ENCODE measurements around the gene KLF1. TPM values are rescaled to one million over a fixed set of nuclear protein-coding genes. Genes with fewer than 3 reads are reported as not detected.

Gene KLF1
- total RNA-seq, 1 donor from 2014 or later: 1.7 TPM

DNA sequence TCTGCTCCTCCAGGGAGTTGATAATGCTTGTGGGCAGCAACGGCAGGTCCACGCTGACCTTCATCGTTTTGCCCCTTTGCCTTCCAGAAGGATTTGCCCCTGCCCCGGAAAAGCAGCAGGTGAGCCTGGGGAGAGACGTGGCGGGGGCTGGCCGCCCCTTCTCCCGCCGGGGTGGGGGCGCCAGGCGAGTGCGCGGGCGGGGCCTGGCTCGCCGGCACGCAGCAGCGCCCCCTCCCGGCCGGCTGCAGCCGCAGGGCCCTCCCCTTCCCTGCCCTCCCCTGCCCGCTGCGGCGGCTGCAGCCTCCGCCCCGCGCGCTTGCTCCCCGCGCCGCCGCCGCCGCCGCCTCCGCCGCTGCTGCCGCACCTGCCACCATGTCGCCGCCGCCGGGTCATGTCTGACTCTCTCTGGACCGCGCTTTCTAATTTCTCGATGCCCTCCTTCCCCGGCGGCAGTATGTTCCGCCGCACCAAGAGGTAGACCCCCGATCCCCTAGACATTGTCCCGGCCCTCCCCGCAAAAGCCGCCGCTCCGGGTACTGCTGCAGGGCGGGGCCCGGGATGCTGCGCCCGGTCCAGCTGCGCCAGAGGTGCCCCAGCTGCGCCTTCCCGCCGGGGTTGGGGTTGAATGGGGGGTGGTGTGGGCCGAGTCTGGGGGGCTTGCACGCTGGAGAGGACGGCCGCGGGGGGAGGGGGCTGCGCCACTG is 48.7 kb downstream of the KLF1 start, which contains the start of gene MAST1:
Gene MAST1 (plus strand): TSS at position 334 of the 704 bp plus-strand sequence. CDS start 58 bp downstream, at position 392.
- no peak for DNase-seq

DNA sequence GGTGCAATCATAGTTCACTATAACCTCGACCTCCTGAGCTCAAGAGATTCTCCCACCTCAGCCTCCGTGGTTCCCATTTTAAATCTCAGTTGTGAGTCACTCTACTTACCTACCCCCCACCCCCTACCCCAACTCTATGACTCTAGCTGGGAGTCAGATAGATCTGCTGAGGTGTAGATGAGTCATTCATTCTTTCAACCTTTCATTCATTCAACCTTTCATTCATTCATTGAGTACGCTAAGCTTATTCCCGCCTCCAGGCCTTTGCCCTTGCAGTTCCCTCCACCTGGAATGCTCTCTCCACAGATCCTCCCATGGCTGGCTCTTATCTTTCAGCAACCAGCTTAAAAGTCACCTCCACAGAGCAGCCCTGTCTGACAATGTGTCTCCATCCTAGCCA is 49.8 kb downstream of the KLF1 start:
- no peak for DNase-seq

DNA sequence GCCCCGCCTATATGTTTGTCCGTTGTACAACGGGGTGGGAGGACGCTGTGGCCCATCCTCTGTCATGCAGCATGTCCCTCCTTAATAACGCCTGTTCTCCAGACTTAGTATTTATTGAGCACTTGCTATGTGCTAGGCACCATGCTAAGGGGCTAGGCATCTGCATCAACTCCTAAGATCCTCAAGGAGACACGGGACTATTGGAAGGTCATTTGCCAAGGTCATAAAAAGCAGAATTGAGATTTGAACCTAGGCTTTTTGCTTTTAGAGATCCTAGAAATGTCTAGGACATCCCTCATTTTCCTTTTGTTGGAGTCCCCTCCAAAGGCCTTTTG is 50.5 kb downstream of the KLF1 start:
- DNase-seq: no peak

DNA sequence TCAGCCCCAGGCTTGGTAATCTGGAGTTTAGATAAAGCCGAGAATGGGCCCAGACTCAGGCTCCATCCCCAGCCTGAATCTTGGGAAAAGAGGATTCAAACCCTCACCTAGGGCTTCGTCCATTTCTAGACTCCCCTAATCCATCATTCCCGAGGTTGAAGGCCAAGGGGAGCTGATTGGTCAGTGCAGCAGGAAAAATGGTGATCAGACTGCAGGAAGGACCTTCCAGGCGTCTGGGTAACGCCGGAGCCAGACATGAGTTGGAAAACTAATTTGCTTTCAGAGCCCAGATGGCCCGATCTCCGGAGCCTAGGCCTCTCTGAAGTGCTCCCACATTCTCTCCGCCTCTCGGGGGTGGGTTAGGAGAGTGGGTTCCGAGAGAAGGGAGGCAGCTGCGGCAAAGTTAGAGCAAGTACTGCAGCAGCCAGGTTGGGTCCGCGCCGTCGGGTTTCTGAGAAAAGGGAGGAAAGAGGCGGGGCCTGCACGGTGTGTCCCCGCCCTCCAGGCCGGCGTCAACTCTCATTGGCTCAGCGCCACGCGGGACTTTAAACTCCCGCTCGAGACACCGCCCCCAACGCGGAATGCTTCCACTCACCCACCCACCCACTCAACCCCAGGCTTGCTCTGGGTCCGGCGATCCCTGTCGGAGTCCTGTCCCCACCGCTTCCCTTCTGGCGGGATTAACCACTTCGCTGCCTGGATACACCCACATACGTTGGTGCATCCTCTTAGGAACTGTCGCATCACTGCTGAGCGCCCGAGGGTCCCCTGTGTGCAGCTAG is 51.8 kb downstream of the KLF1 start:
- DNase-seq: no peak

DNA sequence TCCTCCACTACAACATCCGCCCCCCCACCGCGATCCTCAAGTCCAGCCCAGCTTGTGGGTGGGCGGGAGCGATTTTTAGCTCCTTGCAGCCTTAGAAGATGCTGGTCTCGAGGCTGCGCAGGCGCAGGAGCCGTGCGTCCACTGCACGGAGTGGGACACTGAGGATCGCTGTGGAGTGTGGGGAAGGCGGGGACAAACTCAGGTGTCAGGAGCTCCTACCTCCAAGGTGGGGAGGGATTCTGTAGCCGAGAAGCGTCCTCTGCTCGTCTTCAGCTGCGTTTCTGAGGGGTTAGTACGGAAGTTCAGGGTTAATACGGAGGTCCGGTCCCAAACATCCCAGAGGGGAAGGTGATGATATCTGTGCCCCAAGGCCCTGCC is 52.4 kb downstream of the KLF1 start, which contains the start of gene RTBDN:
Gene RTBDN (minus strand): TSS at position 14 of the 378 bp plus-strand sequence. CDS start 4,600 bp downstream, outside the sequence.
- DNase-seq: no peak

Small RNA genes lying within 50 kb of the gene (small RNA-seq; reads per million reads assigned to genes)
- gene MIR5695 (ENCODE audit: low replicate concordance): 0.47 reads per million, percentile 58 among the genes with 10 or more reads in this experiment
- not detected for gene MIR6794 (ENCODE audit: low replicate concordance)

Other genes with a start within 250 kb of the KLF1 start
- 29.9 TPM for gene MAN2B1, start 220.5 kb downstream of the KLF1 start, total RNA-seq
- gene WDR83, start 220.4 kb downstream of the KLF1 start, total RNA-seq: 4.6 TPM
- gene DHPS, start 205.3 kb downstream of the KLF1 start, total RNA-seq: 42.4 TPM
- gene GNG14, start 199.2 kb downstream of the KLF1 start, total RNA-seq: not detected
- gene FBXW9, start 190.6 kb downstream of the KLF1 start, total RNA-seq: 3.5 TPM
- gene TNPO2, start 163.3 kb downstream of the KLF1 start, total RNA-seq: 31.6 TPM
- gene TRIR, start 152.5 kb downstream of the KLF1 start, total RNA-seq: 98.1 TPM
- 36.6 TPM for gene GET3, start 149.7 kb downstream of the KLF1 start, total RNA-seq
- 0.99 TPM for gene BEST2, start 135.4 kb downstream of the KLF1 start, total RNA-seq
- 31.8 TPM for gene HOOK2, start 111.6 kb downstream of the KLF1 start, total RNA-seq
- 151 TPM for gene JUNB, start 95.7 kb downstream of the KLF1 start, total RNA-seq
- 164 TPM for gene PRDX2, start 85.4 kb downstream of the KLF1 start, total RNA-seq
- 0.39 TPM for gene THSD8, start 85.1 kb downstream of the KLF1 start, total RNA-seq
- gene RNASEH2A, start 80.6 kb downstream of the KLF1 start, total RNA-seq: 7.2 TPM
- gene RTBDN, start 52.6 kb downstream of the KLF1 start, total RNA-seq: not detected
- gene MAST1, start 48.7 kb downstream of the KLF1 start, total RNA-seq: 0.49 TPM
- gene DNASE2, start 5.8 kb downstream of the KLF1 start, total RNA-seq: 14.1 TPM
- 20.4 TPM for gene GCDH, start 4.0 kb upstream of the KLF1 start, total RNA-seq
- gene SYCE2, start 32.1 kb upstream of the KLF1 start, total RNA-seq: 0.39 TPM
- gene FARSA, start 46.5 kb upstream of the KLF1 start, total RNA-seq: 21.6 TPM
- 401 TPM for gene CALR, start 51.4 kb upstream of the KLF1 start, total RNA-seq
- 42.5 TPM for gene RAD23A, start 58.7 kb upstream of the KLF1 start, total RNA-seq
- 13.9 TPM for gene GADD45GIP1, start 70.0 kb upstream of the KLF1 start, total RNA-seq
- gene DAND5, start 82.4 kb upstream of the KLF1 start, total RNA-seq: not detected
- gene NFIX, start 108.3 kb upstream of the KLF1 start, total RNA-seq: 75.5 TPM
- gene LYL1, start 215.7 kb upstream of the KLF1 start, total RNA-seq: 8.1 TPM
- gene TRMT1, start 229.5 kb upstream of the KLF1 start, total RNA-seq: 16.9 TPM
- gene NACC1, start 231.1 kb upstream of the KLF1 start, total RNA-seq: 6.6 TPM

All from skin of body (tissue), 3 donors.